A673 (cell line): ENCODE measurements around the gene NKX6-2.

ENCODE experiments used
- EZH2 ChIP-seq: fragments of 200-600 bp; sonication (generic); IDR thresholded peaks from 2 replicates; pipeline ENCODE4 v1.6.1; 2017; ENCODE audit warnings: borderline replicate concordance, low read depth, mild to moderate bottlenecking, mixed read lengths, antibody characterized with exemption, low read length; ENCODE audit not compliant: poor library complexity, severe bottlenecking
- TF ChIP-seq, protein P1 (sequence below): fragments of 300-800, 200-600 bp; sonication (generic); conservative IDR thresholded peaks from 2 replicates; pipeline ENCODE4 v1.5.1; 2017; ENCODE audit warnings: low read depth, mild to moderate bottlenecking, antibody characterized with exemption, low read length, moderate library complexity, mixed read lengths

- peak; percentile 98 for TF ChIP-seq EZH2
- TF ChIP-seq, protein P1, sequence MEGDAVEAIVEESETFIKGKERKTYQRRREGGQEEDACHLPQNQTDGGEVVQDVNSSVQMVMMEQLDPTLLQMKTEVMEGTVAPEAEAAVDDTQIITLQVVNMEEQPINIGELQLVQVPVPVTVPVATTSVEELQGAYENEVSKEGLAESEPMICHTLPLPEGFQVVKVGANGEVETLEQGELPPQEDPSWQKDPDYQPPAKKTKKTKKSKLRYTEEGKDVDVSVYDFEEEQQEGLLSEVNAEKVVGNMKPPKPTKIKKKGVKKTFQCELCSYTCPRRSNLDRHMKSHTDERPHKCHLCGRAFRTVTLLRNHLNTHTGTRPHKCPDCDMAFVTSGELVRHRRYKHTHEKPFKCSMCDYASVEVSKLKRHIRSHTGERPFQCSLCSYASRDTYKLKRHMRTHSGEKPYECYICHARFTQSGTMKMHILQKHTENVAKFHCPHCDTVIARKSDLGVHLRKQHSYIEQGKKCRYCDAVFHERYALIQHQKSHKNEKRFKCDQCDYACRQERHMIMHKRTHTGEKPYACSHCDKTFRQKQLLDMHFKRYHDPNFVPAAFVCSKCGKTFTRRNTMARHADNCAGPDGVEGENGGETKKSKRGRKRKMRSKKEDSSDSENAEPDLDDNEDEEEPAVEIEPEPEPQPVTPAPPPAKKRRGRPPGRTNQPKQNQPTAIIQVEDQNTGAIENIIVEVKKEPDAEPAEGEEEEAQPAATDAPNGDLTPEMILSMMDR = no peak
Measured at GRCh38 chr10:132788831-132789219, 2.9 kb upstream of the NKX6-2 start.
